Measurements from ENCODE around the gene NETO2.
A peak's percentile ranks its signal among the peaks of the same experiment; 100 is the strongest.

Gene NETO2

DNA sequence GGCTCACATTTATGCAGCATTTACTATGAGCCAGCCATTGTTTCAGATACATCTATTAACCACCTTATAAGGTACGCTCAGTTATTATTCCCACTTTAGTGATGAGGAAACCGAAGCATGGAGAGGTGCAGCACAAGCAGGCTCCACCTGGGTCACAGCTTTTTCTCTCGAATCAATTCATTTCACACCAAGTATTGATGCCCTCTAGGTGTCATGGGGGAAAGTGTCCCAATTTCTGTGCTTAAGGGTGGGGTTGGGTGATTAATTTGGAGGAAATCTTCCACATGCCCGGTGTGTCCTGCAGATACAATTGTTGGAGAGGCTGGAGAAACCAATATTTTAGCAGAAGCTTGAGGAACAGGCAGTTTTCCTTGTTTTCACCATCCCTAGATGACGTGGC, 107.5 kb downstream of the NETO2 start:
- H3K9me3 ChIP-seq, result no peaks in the 10 kb centered on the region; the same call in 1 of the 2 replicates
- no peaks in the 10 kb centered on the region for H3K4me1 ChIP-seq
- TF ChIP-seq, protein P1, sequence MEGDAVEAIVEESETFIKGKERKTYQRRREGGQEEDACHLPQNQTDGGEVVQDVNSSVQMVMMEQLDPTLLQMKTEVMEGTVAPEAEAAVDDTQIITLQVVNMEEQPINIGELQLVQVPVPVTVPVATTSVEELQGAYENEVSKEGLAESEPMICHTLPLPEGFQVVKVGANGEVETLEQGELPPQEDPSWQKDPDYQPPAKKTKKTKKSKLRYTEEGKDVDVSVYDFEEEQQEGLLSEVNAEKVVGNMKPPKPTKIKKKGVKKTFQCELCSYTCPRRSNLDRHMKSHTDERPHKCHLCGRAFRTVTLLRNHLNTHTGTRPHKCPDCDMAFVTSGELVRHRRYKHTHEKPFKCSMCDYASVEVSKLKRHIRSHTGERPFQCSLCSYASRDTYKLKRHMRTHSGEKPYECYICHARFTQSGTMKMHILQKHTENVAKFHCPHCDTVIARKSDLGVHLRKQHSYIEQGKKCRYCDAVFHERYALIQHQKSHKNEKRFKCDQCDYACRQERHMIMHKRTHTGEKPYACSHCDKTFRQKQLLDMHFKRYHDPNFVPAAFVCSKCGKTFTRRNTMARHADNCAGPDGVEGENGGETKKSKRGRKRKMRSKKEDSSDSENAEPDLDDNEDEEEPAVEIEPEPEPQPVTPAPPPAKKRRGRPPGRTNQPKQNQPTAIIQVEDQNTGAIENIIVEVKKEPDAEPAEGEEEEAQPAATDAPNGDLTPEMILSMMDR (IDR thresholded peaks at IDR 0.05; ENCODE audit: low read depth, low read length), result peak; percentile 8; the same call in 1 of the 2 replicates
- H3K27me3 ChIP-seq, result no peaks in the 10 kb centered on the region
- no peak overlapping the region for H3K4me3 ChIP-seq (ENCODE audit: low read depth, low read length)
- no peak for DNase-seq
- no peaks in the 10 kb centered on the region for H3K36me3 ChIP-seq

DNA sequence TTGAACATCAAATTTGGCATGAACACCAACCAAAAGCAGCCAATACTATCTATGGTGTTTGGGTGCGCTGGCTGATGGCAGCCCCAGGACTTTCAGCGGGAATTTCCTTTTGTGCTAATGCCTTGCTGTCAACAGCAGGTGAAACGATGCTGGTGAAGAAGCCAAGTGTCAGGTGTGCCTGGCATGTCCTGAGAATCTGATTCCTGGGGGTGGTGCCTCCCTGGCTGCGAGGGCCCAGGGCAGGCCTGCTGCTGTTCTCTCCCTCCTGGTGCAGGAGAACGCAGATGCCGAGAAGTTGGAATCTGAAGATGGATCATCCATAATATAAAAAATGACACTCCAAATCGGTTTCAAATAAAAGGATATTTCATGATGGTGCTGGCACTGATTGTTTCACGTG, 108.3 kb downstream of the NETO2 start:
- no peaks in the 10 kb centered on the region; the same call in 1 of the 2 replicates for H3K9me3 ChIP-seq
- H3K4me3 ChIP-seq (ENCODE audit: low read depth, low read length), result no peak overlapping the region
- TF ChIP-seq, protein P1 (IDR thresholded peaks at IDR 0.05; ENCODE audit: low read depth, low read length), result no peak
- no peak for DNase-seq
- H3K4me1 ChIP-seq, result no peaks in the 10 kb centered on the region
- no peaks in the 10 kb centered on the region for H3K27me3 ChIP-seq
- H3K36me3 ChIP-seq, result no peaks in the 10 kb centered on the region

DNA sequence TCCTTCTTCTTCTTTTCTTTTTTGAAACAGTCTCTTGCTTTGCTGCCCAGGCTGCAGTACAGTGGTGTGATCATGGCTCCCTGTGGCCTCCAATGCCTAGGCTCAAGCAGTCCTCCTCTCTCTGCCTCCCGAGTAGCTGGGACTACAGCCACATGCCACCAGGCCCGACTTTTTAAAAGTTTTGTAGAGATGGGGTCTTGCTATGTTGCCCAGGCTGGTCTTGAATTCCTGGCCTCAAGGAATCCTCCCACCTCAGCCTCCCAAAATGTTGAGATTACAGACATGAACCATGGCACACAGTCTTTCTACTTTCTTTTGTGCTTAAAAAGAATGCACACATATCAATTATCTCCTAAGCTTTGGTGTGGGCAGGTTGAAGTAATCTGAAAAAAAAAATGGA, 109.3 kb downstream of the NETO2 start:
- Histone ChIP-seq H3K4me3 (ENCODE audit: low read depth, low read length) (no peak overlapping the region), H3K4me1 (no peaks in the 10 kb centered on the region), H3K9me3 (no peaks in the 10 kb centered on the region; the same call in 1 of the 2 replicates), H3K36me3 (no peaks in the 10 kb centered on the region), H3K27me3 (no peaks in the 10 kb centered on the region)
- DNase-seq, result no peak
- TF ChIP-seq, protein P1 (IDR thresholded peaks at IDR 0.05; ENCODE audit: low read depth, low read length), result no peak

DNA sequence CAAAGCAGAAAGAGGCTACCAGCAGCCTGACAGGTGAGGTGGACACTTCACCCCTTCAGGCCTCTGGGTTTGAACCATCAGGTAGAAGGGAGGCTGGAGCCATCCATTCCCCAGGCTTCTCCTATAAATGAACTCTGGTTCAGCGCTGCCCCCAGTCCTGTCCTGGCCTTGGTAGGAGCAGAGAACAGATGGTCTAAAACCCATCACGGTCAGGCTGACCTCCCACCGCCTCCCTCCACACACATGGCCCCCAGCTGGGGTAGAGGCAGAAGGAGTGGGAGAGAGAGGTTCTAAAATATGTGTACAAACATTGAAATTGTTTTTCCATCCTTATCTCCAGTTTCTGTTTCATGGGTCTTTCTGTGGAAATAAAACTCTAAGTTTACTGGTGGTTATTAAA, 110.6 kb downstream of the NETO2 start:
- Histone ChIP-seq H3K36me3 (no peaks in the 10 kb centered on the region), H3K27me3 (no peaks in the 10 kb centered on the region), H3K4me1 (no peaks in the 10 kb centered on the region), H3K4me3 (ENCODE audit: low read depth, low read length) (no peak overlapping the region), H3K9me3 (no peaks in the 10 kb centered on the region; the same call in 1 of the 2 replicates)
- TF ChIP-seq, protein P1 (IDR thresholded peaks at IDR 0.05; ENCODE audit: low read depth, low read length), result no peak
- no peak for DNase-seq

DNA sequence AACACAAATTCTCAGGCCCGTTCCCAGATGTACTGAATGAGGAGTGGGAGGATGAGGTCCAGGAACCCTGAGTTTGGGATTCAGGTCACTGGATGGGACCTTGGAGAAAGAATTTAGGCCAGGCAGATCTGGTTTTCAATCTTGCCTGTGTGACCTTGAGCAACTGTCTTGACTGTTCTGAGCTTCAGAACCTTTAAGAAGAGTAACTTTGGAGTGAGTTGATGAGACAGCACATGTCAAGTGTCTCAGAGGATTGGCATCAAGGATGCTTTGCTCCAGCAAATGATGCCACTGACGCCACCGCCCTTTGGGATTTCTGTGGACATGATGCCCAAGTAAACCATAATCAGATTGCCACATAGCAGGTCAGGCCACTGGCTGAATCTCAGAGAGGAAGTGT, 114.0 kb downstream of the NETO2 start:
- Histone ChIP-seq H3K4me3 (ENCODE audit: low read depth, low read length) (no peak overlapping the region), H3K4me1 (no peaks in the 10 kb centered on the region), H3K36me3 (no peaks in the 10 kb centered on the region), H3K9me3 (no peaks in the 10 kb centered on the region), H3K27me3 (no peaks in the 10 kb centered on the region)
- no peak for DNase-seq
- TF ChIP-seq, protein P1 (IDR thresholded peaks at IDR 0.05; ENCODE audit: low read depth, low read length), result no peak

DNA sequence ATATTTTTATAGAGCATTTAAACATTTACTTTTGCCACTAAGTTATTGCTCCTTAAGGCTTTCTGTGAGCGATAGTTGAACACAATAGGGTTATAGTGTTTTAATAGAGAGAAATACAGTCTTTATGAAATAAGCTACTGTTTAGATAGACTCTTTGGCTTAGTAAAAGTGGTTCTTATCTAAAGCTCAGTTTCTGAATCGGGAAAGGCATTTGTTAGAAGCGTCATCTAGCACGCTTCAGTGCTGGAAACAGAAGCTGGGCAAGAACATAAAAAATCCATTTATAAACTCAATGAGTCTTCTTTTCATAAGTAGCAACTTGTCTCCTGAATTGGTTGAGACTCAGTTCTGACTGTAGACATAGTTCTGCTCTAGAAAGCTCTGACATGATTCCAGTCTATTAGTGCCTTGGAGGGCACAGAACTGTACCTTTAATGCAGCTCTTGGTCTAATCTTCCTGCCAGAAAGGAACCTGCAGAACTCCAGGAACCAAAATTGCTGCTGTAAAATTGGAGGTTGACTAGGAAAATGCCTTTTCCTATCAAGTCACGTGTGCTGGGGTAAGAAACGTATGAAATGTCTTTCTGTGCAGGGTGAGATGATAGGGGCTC, 114.9 kb downstream of the NETO2 start:
- no peak for DNase-seq
- no peaks in the 10 kb centered on the region for H3K9me3 ChIP-seq
- H3K4me1 ChIP-seq, result no peaks in the 10 kb centered on the region
- TF ChIP-seq, protein P1 (IDR thresholded peaks at IDR 0.05; ENCODE audit: low read depth, low read length), result no peak
- no peaks in the 10 kb centered on the region for H3K36me3 ChIP-seq
- no peaks in the 10 kb centered on the region for H3K27me3 ChIP-seq
- no peak overlapping the region for H3K4me3 ChIP-seq (ENCODE audit: low read depth, low read length)

All from BE2C (cell line).